GM12878 (cell line): ENCODE data around the gene EEF1B2. TPM values are rescaled to one million over a fixed set of nuclear protein-coding genes. Genes with fewer than 3 reads are reported as not detected.

Experiments
- ATF3 ChIP-seq: IDR thresholded peaks from 2 replicates; pipeline ENCODE4 v1.6.1; 2011; ENCODE audit warnings: low read depth, mild to moderate bottlenecking, low read length, moderate library complexity, borderline replicate concordance; ENCODE audit errors: extremely low read depth
- ATF7 ChIP-seq: fragments of 450-650 bp; IDR thresholded peaks from 2 replicates; pipeline ENCODE4 v1.6.1; 2016; ENCODE audit warnings: low read depth, mild to moderate bottlenecking
- BCL3 ChIP-seq: IDR thresholded peaks from 2 replicates; pipeline ENCODE4 v1.6.1; 2011; ENCODE audit warnings: borderline replicate concordance, low read depth, mild to moderate bottlenecking, moderate library complexity, low read length; ENCODE audit not compliant: insufficient read depth, poor library complexity, severe bottlenecking
- CEBPB ChIP-seq, 2 experiments: fragments of 150-350 bp in 1 of 2; IDR thresholded peaks; 2 replicates each; pipeline ENCODE4 v1.6.1; 2012 to 2014; ENCODE audit warnings: low read depth in 2 of 2, low read length in 2 of 2, borderline replicate concordance in 1 of 2, inconsistent platforms in 1 of 2
- CHD4 ChIP-seq: fragments of 200-600 bp; sonication (generic); IDR thresholded peaks from 2 replicates; pipeline ENCODE4 v1.6.1; 2016; ENCODE audit warnings: mild to moderate bottlenecking
- E2F4 ChIP-seq: IDR thresholded peaks from 2 replicates; pipeline ENCODE4 v1.6.1; 2012; ENCODE audit warnings: low read depth, low read length, improper control_type of control experiment
- EGR1 ChIP-seq, 2 experiments: IDR thresholded peaks; 1 replicate in 1 of 2; 2 replicates in 1 of 2; pipeline ENCODE4 v1.6.1; 2011 to 2012; ENCODE audit warnings: low read depth in 2 of 2, low read length in 2 of 2, borderline replicate concordance in 1 of 2, mild to moderate bottlenecking in 1 of 2, moderate library complexity in 1 of 2
- ESRRA ChIP-seq: IDR thresholded peaks from 2 replicates; pipeline ENCODE4 v1.6.1; 2012; ENCODE audit warnings: mild to moderate bottlenecking, low read length, improper control_type of control experiment
- GATAD2B ChIP-seq: fragments of 450-650 bp; conservative IDR thresholded peaks from 2 replicates; pipeline ENCODE4 v1.6.1; 2017; ENCODE audit warnings: low read depth, mild to moderate bottlenecking, moderate library complexity
- HCFC1 ChIP-seq: fragments of 150-350 bp; IDR thresholded peaks from 2 replicates; pipeline ENCODE4 v1.6.1; 2014; ENCODE audit warnings: low read length
- HDAC2 ChIP-seq: fragments of 200-600 bp; sonication (generic); IDR thresholded peaks from 2 replicates; pipeline ENCODE4 v1.6.1; 2017
- KLF5 ChIP-seq: fragments of 450-650 bp; IDR thresholded peaks from 2 replicates; pipeline ENCODE4 v1.6.1; 2014; ENCODE audit warnings: mild to moderate bottlenecking; ENCODE audit not compliant: partially characterized antibody
- MAX ChIP-seq: IDR thresholded peaks from 2 replicates; pipeline ENCODE4 v1.6.1; 2012; ENCODE audit warnings: low read depth, low read length, improper control_type of control experiment
- PKNOX1 ChIP-seq: fragments of 450-650 bp; IDR thresholded peaks from 2 replicates; pipeline ENCODE4 v1.6.1; 2016; ENCODE audit warnings: mild to moderate bottlenecking
- POLR2AphosphoS2 ChIP-seq: IDR thresholded peaks from 2 replicates; pipeline ENCODE4 v1.6.1; 2011; ENCODE audit warnings: low read depth, mild to moderate bottlenecking, low read length, improper control_type of control experiment, moderate library complexity
- RFX5 ChIP-seq: IDR thresholded peaks from 2 replicates; pipeline ENCODE4 v1.6.1; 2011; ENCODE audit warnings: low read depth, low read length, improper control_type of control experiment
- SRF ChIP-seq, 2 experiments: IDR thresholded peaks; 2 replicates each; pipeline ENCODE4 v1.6.1; 2011; ENCODE audit warnings: low read depth in 2 of 2, low read length in 2 of 2, mild to moderate bottlenecking in 1 of 2, moderate library complexity in 1 of 2
- STAT3 ChIP-seq: IDR thresholded peaks from 2 replicates; pipeline ENCODE4 v1.6.1; 2011; ENCODE audit warnings: low read depth, low read length, improper control_type of control experiment
- USF1 ChIP-seq: IDR thresholded peaks from 2 replicates; pipeline ENCODE4 v1.6.1; 2011; ENCODE audit warnings: borderline replicate concordance, low read depth, mild to moderate bottlenecking, moderate library complexity, mixed read lengths, low read length; ENCODE audit not compliant: insufficient read depth; ENCODE audit errors: extremely low read length
- USF2 ChIP-seq: IDR thresholded peaks from 2 replicates; pipeline ENCODE4 v1.6.1; 2011; ENCODE audit warnings: low read depth, low read length, improper control_type of control experiment, borderline replicate concordance
- ZNF274 ChIP-seq: IDR thresholded peaks from one replicate; pipeline ENCODE4 v1.8.0; 2011; ENCODE audit not compliant: insufficient read length, insufficient read depth
- polyA plus RNA-seq, 11 experiments: library from polyadenylated mRNA; depleted of rRNA in 4 of 11; unstranded in 6 of 11; stranded (reverse) in 5 of 11; fragments of >200 nt; fragmentation: Nextera tagmentation in 4 of 11; fragmentation: Illumina TruSeq in 1 of 11; extraction: Ambion mirVana in 4 of 11; extraction: Trizol in 1 of 11; gene quantifications; 1 replicate in 1 of 11; 2 replicates in 10 of 11; pipeline versions ENCODE4 v1.2.1 to v1.2.3, GENCODE V29; 2011 to 2016; ENCODE audit warnings: inconsistent platforms in 2 of 11, missing spikeins in 2 of 11, low read depth in 1 of 11
- total RNA-seq, 4 experiments: library from RNA; depleted of rRNA in 3 of 4; stranded (reverse); fragments of >200 nt in 3 of 4; fragmentation: Illumina TruSeq in 1 of 4; extraction: Trizol in 1 of 4; gene quantifications; 2 replicates each; pipeline versions ENCODE4 v1.2.1 to v1.2.3, GENCODE V29; 2013 to 2021

The EEF1B2 gene
- total and polyA plus RNA-seq, 10 of the 15 experiments (the other 5 are each of a cell fraction or from before 2014, with no cell fraction given): 719 to 2,110 (median 1,232) TPM

- TF ChIP-seq USF1 (peak; percentile 72), HCFC1 (peak; percentile 62), EGR1 (IDR thresholded peaks at IDR 0.05; ENCODE audit: borderline replicate concordance in 1 of 2, low read depth in 2 of 2, low read length in 2 of 2) (no peak), HDAC2 (no peak), ZNF274 (no peak), ATF7 (peak; percentile 71), PKNOX1 (peak; percentile 62), KLF5 (peak; percentile 23), STAT3 (no peak), ATF3 (peak; percentile 25; the same call in 1 of the 2 replicates), POLR2AphosphoS2 (no peak), RFX5 (no peak), E2F4 (peak; percentile 83), ESRRA (peak; percentile 8; the same call in 1 of the 2 replicates), SRF (IDR thresholded peaks at IDR 0.05; ENCODE audit: low read depth in 2 of 2, low read length in 2 of 2) (peak; percentile 76 to 97), USF2 (peak; percentile 37), CEBPB (IDR thresholded peaks at IDR 0.05; ENCODE audit: borderline replicate concordance in 1 of 2, low read depth in 2 of 2, low read length in 2 of 2) (no peak), BCL3 (no peak), CHD4 (no peak), GATAD2B (no peak), MAX (peak; percentile 79; the same call in 1 of the 2 replicates)
These were observed at the start of gene EEF1B2, which contains the start of gene NDUFS1 (continued) for GRCh38 chr2:206159346-206160124.
